ENCODE data around the gene HPD. TPM values are rescaled to one million over a fixed set of nuclear protein-coding genes. Genes with fewer than 3 reads are reported as not detected.

Gene HPD
- total and polyA plus RNA-seq, 2 of the 4 experiments (the other 2 are of a cell fraction): 0.15 to 0.18 TPM

- no peak for TF ChIP-seq USF2 (IDR thresholded peaks at IDR 0.05; ENCODE audit: low read depth, low read length)
Observed at GRCh38 chr12:121804417-121805111, 54.1 kb downstream of the HPD start (continued).

- ATAC-seq (ENCODE audit: low read depth): peak; percentile 5
- H3K23ac ChIP-seq (ENCODE audit: low read depth, low read length): peak within 1 kb of the TSS; percentile 86
- POLR2A ChIA-PET (ENCODE audit: unreplicated experiment): interaction anchor here (0.6 to 1.8 kb wide), 3 partner anchors 8 to 117 kb away, joined by 3 to 7 read pairs (median 4); no protein-coding TSS in a partner anchor
- H3K27ac ChIP-seq (ENCODE audit: insufficient read depth, low read length): peak within 1 kb of the TSS; percentile 97
- H2AFZ ChIP-seq (replicated peaks; ENCODE audit: low read length, poor library complexity): peak within 1 kb of the TSS; percentile 87
- H3K9ac ChIP-seq (ENCODE audit: low read depth, low read length): peak within 1 kb of the TSS; percentile 95
- peak within 1 kb of the TSS; percentile 41 for H4K5ac ChIP-seq (ENCODE audit: low read depth, low read length)
- intact Hi-C loops (cut with micrococcal nuclease) (no loop called here), dilution Hi-C loops (cut with HindIII; ENCODE audit: low sequenced_read_pairs, unreplicated experiment) (no loop called here), in situ Hi-C loops (cut with MboI; ENCODE audit: low sequenced_read_pairs) (no loop called here)
- H2BK5ac ChIP-seq (ENCODE audit: low read depth, low read length, poor library complexity, severe bottlenecking): peak within 1 kb of the TSS; percentile 93
- H3K79me1 ChIP-seq (ENCODE audit: low read depth in 1 of 2, low read length in 2 of 2): peaks cover 4 to 48% of the 10 kb centered on the region in 2 experiments; a peak in 3 of 4 replicates
- H4K8ac ChIP-seq (ENCODE audit: low read depth in 2 of 2, low read length in 2 of 2): peak within 1 kb of the TSS; percentile 91 to 93
- H3K9me3 ChIP-seq (ENCODE audit: control insufficient read depth, insufficient read depth, low read length): no peaks in the 10 kb centered on the region
- H3K14ac ChIP-seq (replicated peaks; ENCODE audit: low read depth, low read length): peak within 1 kb of the TSS; percentile 97
- peak within 1 kb of the TSS; percentile 91 for H2AK5ac ChIP-seq (ENCODE audit: low read depth, low read length)
- peak; percentile 44 for DNase-seq
- H3K9me1 ChIP-seq (ENCODE audit: insufficient read depth, low read length): no peaks in the 10 kb centered on the region
- H3K36me3 ChIP-seq (ENCODE audit: control insufficient read depth, insufficient read depth, low read length): peaks cover 15% of the 10 kb centered on the region
- peak within 1 kb of the TSS; percentile 97 for H3K4ac ChIP-seq (ENCODE audit: low read depth, low read length)
- H4K91ac ChIP-seq (ENCODE audit: insufficient read depth, low read depth, low read length): peak within 1 kb of the TSS; percentile 74
- BruUV-seq (replicated peaks): no TSS peak
- peak within 1 kb of the TSS; percentile 93 for H3K4me2 ChIP-seq (ENCODE audit: low read depth, low read length)
- no peak within 1 kb of the TSS for H2BK20ac ChIP-seq (ENCODE audit: low read depth, low read length)
- H4K20me1 ChIP-seq (ENCODE audit: insufficient read depth, low read length): peaks cover 25% of the 10 kb centered on the region
- peak within 1 kb of the TSS; percentile 20 for H3K18ac ChIP-seq (ENCODE audit: low read depth, low read length)
- peaks cover 14% of the 10 kb centered on the region for H3K4me1 ChIP-seq (ENCODE audit: control insufficient read depth, insufficient read depth, low read length)
- peak within 1 kb of the TSS; percentile 82 for H3K4me3 ChIP-seq (ENCODE audit: insufficient read depth, low read depth, low read length)
- CTCF ChIA-PET: interaction anchor here (2.3 kb wide), 1 partner anchor 10 kb away, joined by 8 read pairs; the partner anchor contains the start of gene RHOF
- no peak within 1 kb of the TSS for H2BK15ac ChIP-seq (ENCODE audit: low read depth, low read length)
- no peaks in the 10 kb centered on the region for H3K27me3 ChIP-seq (ENCODE audit: control insufficient read depth, insufficient read depth, low read length)
- peak within 1 kb of the TSS; percentile 98 for H2AK9ac ChIP-seq (replicated peaks; ENCODE audit: low read depth, low read length, poor library complexity)
- 2% methylated on average over 9 of the region's 74 CpGs; no CpG with 5 or more reads in 1 of the 2 experiments for WGBS, 2 experiments (ENCODE audit: extremely low coverage in 2 of 2, insufficient read length in 1 of 2)
- peak within 1 kb of the TSS; percentile 93 for H3K56ac ChIP-seq (ENCODE audit: extremely low read depth, insufficient read depth, low read length)
- H2BK120ac ChIP-seq (ENCODE audit: low read depth, low read length): peak within 1 kb of the TSS; percentile 77
- TF ChIP-seq RCOR1 (IDR thresholded peaks at IDR 0.05; ENCODE audit: insufficient replicate concordance, low read length) (no peak), SMC3 (IDR thresholded peaks at IDR 0.05; ENCODE audit: low read depth, low read length) (no peak), CTCF (conservative IDR thresholded peaks at IDR 0.05; ENCODE audit: low read depth, low read length) (no peak), NFE2L2 (IDR thresholded peaks at IDR 0.05; ENCODE audit: low read depth, low read length) (no peak), CHD1 (IDR thresholded peaks at IDR 0.05; ENCODE audit: low read depth, low read length) (no peak), BHLHE40 (IDR thresholded peaks at IDR 0.05; ENCODE audit: low read depth, low read length) (no peak), MAFK (IDR thresholded peaks at IDR 0.05; ENCODE audit: low read depth, low read length) (no peak), MXI1 (IDR thresholded peaks at IDR 0.05; ENCODE audit: borderline replicate concordance, low read depth, low read length) (no peak), CEBPB (IDR thresholded peaks at IDR 0.05; ENCODE audit: low read depth, low read length) (no peak), USF2 (IDR thresholded peaks at IDR 0.05; ENCODE audit: low read depth, low read length) (no peak), MAZ (IDR thresholded peaks at IDR 0.05; ENCODE audit: borderline replicate concordance, low read depth, low read length) (no peak)
Observed at GRCh38 chr12:121803861-121804416, 54.7 kb downstream of the HPD start, which contains the start of gene SETD1B. SETD1B (plus strand) TSS chr12:121804009; CDS start chr12:121804738, 729 bp downstream.
